Measurements from ENCODE around the gene ABCA7.

The ABCA7 gene

DNA sequence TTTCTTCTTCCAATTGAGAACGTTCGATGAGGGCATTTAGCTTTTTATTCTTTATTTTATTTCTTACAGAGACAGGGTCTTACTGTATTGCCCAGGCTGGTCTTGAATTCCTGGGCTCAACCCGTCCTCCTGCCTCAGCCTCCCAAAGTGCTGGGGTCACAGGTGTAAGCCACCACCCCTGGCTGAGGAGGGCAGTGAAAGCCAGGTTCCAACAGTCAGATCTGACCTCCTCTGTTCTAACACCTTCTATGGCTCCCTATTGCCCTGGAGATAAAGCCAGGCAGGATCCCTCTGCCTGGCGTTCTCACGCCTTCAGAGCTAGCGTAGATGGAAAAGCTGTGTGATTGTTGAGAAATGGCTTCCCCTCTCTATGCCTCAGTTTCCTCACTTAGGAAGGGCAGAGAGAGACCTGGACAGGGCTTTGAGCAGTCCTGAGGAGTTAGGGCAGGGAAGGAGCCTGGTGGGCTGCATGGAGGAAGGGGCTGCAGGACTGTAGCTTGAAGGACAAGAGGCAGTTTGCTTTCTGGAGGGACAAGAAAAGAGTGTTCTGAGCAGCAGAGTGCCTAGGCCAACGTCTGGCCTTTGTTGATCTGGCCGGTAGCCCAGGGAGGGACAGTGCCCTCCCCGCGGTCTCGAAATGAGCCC lies 32.6 kb downstream of the ABCA7 start:
- no peak for DNase-seq (ENCODE audit: low read depth)

DNA sequence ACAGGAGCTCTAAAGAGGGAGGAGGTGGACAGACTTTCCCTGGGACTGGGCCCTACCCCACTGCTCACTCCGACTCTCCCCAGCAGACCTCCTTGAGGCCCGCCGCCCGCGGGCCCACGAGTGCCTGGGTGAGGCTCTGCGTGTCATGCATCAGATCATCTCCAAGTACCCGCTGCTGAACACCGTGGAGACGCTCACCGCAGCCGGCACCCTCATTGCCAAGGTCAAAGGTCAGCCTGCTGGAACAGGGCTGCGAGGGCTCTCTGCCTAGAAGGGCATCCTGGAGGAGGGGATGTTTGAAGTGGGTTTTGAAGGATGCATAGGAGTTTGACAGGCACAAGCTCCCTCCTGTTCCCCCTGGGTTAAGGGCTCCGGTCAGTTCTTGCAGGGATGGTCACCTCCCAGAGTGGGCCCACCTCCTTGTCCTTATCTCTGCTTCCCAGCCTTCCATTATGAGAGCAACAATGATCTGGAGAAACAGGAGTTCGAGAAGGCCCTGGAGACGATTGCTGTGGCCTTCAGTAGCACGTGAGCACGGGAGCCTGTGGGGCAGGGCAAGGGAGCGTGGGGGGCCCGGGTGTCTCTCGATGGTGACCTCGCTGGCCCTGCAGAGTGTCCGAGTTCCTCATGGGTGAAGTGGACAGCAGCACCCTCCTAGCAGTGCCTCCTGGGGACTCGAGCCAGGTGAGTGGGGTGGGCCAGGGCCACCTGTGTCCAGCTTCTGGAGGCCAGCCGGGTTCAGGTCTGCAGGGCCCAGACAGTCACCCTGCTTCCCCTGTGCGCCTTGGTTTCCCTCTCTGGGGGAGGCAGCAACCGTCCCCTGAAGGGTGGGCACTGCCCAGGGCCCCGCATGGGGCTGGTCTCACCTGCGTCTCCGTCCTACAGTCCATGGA lies 33.4 kb downstream of the ABCA7 start:
- no peak for DNase-seq (ENCODE audit: low read depth)

DNA sequence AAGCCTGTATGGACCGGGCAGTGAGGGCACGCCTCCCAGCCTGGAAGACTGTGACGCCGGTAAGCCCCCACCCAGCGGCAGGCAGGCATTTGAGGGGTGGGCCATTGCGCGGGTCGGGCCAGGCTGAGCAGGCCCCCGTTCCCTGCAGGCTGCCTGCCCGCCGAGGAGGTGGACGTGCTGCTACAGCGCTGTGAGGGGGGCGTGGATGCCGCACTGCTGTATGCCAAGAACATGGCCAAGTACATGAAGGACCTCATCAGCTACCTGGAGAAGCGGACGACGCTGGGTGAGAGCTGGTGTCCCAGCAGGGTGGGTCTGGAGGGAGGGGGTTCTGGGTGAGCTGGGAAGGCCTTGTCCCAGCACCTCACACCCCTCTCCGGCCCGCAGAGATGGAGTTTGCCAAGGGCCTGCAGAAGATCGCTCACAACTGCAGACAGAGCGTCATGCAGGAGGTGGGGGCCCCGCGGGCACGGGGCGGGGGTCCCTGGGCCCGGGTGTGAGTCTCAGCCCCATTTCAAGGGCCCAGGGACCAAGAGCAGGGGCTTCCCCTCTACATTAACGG lies 34.1 kb downstream of the ABCA7 start:
- no peak for DNase-seq (ENCODE audit: low read depth)

DNA sequence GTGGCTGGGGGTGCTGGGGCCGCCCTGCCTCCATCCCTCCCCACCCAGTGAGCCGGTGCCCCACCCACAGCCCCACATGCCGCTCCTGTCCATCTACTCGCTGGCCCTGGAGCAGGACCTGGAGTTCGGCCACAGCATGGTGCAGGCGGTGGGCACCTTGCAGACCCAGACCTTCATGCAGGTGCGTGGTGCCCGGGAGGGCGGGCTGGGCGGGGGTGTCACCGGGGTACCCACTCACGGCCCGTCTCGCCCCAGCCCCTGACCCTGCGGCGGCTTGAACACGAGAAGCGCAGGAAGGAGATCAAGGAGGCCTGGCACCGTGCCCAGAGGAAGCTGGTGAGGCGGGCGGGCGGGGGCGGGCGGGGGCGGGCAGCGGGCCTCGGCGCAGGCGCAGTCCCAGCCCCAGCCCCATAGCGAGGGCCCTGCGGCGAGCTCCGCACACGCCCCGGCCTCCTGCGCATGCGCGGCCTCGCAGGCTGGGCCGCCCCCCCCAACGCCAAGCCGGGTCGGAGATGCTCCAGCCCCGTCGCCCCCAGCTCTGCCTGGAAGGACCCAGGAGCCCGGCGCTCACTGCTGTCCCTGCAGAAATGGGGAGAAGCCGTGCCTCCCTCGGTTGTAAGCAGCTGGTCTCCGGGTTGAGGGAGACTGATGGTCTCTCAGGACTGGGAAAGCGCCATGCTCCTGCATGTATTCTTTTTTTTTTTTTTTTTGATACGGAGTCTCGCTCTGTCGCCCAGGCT lies 34.8 kb downstream of the ABCA7 start:
- no peak for DNase-seq (ENCODE audit: low read depth)

DNA sequence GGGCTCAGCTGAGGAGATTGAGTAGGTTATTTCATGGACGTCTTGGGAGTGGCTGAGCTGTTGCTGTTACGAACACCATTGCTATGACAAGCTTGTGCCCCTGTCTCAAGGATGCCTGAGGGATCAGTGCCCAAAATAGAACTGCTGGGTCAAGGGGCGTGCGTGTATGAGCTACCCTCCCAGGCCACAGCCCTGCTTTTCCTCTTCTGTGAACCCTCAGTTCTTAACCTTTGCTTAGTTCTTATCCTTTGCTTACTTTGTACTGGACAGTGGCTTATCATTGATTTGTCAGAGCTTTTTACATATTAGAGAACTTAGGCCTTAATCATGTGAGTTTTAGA lies 36.1 kb downstream of the ABCA7 start:
- no peak for DNase-seq (ENCODE audit: low read depth)

DNA sequence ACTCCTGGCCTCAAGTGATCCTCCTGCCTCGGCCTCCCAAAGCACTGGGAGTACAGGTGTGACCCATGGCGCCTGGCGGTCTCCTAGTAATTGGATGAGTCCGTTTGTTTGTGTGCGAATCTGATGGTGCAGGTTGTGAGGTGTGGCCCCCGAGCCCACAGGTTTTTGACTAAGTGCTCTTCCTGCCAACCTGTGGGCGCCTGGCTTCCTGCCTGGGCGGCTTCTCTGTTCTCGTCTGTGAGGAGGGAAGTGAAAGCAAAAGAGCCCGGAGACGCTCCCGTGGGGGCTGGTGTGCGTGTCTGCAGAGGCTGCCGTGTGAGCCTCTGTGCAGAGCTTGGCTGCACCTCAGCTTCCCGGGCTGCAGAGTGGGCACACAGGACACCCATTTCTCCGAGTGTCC lies 37.0 kb downstream of the ABCA7 start:
- DNase-seq (ENCODE audit: low read depth) = no peak

DNA sequence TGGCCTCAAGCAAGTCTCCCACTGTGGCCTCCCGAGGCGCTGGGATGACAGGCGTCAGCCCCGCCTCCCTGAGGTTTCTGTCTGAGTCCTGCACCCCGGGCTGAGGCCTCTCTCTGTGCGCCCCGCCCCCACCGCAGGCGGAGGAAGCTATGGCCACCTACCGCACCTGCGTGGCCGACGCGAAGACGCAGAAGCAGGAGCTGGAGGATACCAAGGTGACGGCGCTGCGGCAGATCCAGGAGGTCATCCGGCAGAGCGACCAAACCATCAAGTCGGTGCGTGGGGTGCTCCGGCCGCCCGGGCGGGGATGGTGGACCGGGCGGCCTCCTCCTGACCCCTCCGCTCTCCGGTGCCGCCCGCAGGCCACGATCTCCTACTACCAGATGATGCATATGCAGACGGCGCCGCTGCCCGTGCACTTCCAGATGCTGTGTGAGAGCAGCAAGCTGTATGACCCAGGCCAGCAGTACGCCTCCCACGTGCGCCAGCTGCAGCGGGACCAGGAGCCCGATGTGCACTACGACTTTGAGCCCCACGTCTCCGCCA lies 39.7 kb downstream of the ABCA7 start:
- no peak for DNase-seq (ENCODE audit: low read depth)

DNA sequence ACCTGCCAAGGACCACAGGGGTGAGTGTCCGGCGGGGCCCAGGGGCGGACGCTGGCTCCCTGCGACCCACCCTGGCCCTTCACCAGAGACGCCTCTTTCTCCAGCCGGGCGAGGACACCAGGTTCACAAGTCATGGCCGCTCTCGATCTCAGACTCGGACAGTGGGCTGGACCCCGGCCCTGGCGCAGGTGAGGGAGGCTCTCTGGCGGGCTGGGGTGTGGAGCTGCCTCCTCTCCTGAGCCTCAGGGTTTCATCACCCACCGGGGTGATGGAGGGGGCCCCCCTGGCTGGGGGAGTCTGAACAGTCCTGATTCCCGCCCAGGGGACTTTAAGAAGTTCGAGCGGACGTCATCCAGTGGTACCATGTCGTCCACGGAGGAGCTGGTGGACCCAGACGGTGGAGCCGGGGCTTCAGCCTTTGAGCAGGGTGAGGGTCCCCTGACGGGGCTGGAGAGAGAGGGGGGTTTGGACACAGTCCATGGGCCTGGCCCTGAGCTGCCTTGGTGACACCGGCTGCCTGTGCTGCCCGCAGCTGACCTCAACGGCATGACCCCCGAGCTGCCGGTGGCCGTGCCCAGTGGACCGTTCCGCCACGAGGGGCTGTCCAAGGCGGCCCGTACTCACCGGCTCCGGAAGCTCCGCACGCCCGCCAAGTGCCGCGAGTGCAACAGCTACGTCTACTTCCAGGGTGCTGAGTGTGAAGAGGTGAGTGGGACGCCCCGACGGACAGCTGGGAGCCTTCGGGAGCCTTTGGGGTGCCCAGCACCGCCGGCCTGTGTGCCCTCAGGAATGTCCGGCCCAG lies 40.7 kb downstream of the ABCA7 start:
- no peak for DNase-seq (ENCODE audit: low read depth)

DNA sequence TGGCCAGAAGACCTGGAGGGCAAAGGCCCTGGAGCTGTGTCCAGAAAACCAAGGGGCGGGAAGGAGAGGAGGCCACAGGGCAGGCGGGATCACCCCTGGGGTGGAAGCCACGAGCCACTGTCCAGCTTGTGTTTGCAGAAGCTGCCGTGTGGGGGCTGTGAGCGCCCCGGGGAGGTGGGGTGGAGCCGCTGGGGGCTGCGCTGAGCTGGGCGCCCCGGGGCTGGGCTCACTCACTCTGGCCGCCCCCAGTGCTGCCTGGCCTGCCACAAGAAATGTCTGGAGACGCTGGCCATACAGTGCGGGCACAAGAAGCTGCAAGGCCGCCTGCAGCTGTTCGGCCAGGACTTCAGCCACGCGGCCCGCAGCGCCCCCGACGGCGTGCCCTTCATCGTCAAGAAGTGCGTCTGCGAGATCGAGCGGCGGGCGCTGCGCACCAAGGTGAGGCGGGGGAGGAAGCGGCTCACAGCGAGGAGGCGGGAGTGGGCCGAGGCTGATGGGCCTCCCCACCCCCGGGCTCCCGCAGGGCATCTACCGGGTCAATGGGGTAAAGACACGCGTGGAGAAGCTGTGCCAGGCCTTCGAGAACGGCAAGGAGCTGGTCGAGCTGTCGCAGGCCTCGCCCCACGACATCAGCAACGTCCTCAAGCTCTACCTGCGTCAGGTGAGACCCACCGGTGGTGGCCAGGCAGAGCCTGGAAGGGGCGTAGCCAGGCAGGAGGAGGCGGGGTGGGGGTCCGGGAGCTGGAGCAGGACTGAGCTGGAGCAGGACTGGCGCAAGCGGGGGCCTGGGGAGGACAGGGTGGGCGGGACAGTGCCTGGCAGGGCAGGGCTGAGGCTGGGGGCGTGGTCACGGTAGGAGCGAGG lies 41.6 kb downstream of the ABCA7 start:
- DNase-seq (ENCODE audit: low read depth) = no peak

DNA sequence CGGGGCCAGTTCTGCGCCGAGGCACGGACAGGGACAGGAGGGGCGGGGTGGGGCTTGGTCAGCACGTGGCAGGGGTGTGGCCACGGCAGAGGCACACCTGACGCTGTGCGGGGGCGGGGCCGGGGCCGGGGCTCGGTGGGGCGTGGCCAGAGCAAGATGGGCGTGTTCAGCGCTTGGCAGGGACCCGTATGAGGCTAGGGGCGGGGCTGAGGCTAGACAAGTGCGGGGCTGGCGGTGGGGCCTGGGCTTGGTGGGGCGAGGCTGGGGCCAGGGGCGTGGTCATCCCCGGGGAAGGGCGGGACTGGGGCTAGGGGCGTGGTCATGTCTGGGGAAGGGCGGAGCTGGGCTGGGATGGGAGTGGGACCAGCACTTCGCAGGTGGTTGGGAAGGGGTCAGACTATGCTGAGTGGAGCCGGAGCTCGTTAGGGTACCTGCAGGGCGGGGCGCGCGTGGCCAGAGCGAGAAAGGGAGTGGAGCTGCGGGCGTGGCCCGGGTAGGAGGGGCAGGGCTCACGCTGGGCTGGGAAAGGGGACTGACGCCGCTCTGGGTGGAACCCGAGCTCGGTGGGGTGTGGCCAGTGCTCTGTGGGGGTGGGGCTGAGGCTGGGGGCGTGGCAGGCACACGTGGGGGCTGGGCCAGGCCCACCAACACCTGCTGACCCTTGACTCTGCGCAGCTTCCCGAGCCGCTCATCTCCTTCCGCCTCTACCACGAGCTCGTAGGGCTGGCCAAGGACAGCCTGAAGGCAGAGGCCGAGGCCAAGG lies 42.4 kb downstream of the ABCA7 start:
- DNase-seq (ENCODE audit: low read depth) = peak; percentile 47

DNA sequence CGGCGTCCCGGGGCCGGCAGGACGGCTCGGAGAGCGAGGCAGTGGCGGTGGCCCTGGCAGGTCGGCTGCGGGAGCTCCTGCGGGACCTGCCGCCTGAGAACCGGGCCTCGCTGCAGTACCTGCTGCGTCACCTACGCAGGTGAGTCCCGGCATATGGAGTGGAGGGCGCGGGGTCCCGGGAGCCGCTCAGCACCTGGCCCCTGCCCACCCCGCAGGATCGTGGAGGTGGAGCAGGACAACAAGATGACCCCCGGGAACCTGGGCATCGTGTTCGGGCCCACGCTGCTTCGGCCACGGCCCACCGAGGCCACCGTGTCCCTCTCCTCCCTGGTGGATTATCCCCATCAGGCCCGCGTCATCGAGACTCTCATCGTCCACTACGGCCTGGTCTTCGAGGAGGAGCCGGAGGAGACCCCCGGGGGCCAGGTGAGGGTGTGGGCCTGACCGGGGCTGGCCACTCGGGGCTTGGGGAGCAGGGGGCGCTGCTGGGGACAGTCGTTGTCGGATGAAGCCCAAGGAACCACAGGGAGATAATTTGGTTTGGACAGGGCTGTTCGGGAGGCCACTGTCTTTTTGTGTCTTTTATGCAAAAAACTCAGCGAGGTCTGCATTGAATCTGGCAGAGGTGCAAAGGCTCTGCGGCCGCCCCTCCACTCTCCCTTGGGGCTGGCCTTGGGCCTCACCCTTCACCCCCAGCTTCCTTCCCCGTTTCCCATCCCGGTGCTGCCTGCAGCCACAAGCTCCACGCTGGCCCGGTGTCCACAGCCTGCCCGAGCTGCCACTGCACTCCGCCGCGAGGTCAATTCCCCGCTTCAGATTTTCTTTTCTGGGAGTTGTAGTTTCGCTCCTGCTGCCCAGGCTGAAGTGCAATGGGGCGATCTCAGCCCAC lies 43.3 kb downstream of the ABCA7 start:
- DNase-seq (ENCODE audit: low read depth) = no peak

DNA sequence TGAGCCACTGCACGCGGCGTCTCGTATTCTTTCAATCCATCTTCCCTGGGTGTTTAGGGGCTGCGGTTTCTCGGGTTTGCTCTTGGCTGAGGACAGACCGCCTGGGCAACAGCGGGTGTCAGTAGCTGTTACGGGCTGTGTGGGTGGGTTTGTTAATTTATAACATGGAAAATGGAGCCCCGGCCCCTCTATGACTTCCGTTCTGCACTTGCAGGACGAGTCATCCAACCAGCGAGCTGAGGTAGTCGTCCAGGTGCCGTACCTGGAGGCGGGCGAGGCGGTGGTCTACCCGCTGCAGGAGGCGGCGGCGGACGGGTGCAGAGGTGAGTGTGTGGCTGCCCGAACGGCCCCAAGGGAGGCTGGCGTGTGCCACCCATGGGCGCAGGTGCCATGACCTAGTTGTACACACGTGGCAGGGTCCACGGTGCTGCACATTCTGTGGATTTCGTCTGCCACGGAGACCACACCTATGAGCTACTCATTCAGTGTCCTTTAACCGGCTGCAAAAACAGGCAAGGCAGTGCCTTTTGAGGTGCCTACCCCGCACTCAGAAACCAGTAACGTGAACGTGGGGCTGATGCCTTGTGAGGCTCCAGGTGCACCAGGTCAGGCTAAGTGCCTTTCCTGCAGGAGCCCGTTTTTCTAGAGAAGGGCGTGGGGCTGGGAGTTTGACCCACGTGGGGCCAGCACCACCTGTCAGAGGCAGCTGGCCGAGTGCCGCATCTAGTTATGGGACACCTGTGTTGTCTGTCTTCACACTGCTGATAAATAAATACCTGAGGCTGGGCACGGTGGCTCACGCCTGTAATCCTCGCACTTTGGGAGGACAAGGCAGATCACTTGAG lies 44.3 kb downstream of the ABCA7 start:
- DNase-seq (ENCODE audit: low read depth) = no peak

DNA sequence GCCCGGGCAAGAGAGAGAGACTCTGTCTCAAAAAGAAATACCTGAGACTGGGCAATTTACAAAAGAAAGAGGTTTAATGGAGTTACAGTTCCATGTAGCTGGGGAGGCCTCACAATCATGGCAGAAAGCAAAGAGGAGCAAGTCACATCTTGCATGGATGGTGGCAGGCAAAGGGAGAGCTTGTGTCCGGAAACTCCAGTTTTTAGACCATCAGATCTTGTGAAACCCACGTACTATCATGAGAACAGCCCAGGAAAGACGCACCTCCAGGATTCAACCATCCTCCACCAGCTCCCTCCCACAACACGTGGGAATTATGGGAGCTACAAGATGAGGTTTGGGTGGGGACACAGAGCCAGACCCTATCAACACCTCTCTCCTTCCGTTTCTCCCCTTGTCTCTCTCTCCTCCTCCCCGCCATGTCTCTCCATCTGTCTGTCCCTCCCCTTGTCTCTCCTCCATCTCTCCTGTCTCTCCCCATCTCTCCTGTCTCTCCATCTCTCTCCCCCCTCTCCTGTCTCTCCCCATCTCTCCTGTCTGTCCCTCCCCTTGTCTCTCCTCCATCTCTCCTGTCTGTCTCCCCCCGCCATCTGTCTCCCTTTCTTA lies 45.2 kb downstream of the ABCA7 start:
- DNase-seq (ENCODE audit: low read depth) = no peak

DNA sequence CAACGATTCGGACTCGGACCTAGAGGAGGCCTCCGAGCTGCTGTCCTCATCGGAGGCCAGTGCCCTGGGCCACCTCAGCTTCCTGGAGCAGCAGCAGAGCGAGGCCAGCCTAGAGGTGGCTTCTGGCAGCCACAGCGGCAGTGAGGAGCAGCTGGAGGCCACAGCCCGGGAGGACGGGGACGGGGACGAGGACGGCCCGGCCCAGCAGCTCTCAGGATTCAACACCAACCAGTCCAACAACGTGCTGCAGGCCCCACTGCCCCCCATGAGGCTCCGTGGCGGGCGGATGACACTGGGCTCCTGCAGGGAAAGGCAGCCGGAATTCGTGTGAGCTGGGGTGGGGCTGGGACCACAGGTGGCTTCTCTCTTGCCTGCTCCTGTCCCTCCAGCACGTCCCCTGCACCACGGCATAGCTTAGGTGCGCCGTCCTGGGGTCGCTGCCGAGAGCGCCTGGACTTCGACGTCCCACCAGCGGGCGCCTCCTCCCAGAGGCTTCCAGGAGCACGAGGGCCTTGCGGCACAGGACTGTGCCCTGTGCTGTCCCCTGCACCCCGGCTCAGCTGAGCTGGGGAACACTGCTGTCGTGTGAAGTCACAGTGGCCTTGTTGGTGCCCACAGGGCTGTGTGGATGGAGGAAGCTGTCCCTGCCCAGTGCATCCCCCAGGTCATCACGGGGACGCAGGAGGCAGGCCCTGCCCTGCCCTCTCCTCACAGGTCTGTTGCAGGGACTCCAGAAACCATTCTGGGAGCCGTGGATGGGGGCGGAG lies 46.0 kb downstream of the ABCA7 start:
- DNase-seq (ENCODE audit: low read depth) = no peak

DNA sequence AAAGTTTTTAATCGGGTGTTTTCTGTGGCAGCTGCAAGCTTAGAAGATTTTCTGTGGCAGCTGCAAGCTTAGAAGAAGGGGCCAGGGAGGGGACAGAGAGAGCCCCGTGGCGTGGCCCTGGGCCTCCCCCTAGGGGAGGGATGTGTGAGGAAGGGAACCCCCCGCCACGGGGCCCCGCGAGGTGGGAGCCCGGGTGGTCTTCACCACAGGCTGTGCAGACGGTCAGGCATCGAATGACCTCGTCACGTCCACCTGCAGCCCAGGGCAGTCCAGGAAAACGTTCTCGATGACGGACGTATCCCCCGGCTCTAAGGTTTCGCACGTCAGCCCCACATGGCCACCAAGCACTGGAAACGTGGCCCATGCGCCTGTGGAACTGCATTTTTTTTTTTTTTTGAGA lies 46.7 kb downstream of the ABCA7 start:
- no peak for DNase-seq (ENCODE audit: low read depth)

DNA sequence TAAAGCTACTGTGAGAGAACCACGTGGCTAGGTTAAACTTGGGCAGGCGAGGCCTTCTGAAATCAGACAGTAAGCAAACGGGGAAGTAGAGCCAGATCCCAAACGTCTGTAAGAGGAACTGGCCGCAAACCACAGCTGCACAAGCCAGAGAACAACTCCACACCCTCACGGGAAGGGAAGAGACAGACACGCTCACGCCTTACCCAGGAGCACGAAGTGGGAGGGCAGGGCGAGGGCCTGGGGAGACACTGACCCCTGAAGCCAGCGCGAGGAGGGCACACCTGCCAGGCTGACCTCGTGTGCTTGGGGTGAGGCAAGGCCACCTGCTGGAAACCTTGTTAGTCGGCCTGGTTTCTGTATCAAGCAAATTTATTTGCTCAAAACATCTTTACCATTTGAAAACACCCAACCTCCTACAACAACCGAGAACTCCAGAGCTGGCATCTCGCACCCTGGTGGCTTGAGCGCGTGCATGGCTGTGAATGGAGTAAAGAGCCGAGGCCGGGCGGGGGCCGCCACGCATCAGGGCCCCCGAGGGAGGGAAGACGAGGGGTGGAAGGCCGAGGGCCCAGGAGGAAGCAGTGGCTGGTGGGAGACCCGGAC lies 48.0 kb downstream of the ABCA7 start:
- no peak for DNase-seq (ENCODE audit: low read depth)
